ENCODE data around the gene LNX1. TPM values are rescaled to one million over a fixed set of nuclear protein-coding genes. Genes with fewer than 3 reads are reported as not detected.

LNX1 gene
- total RNA-seq, 1 donor from 2014 or later = 4.4 TPM

DNA sequence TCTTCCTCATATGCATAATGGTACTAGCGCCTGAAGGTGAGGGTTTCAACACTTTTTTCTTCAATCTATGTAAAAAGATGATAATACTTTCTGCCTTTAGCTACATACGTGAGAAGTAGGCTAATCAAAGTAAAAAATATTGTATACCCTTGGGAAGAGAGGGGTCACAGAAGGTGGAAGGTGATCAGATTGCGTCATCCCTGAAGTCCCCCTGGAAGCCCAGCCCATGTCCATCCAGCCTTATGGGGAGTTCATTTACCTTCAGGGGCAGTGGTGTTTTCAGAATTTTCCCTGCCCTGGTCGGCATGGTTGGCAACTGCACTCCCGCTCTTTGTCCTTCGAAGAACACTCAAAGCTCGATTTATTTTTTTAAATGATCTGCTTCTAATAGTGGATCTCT, 84.2 kb downstream of the LNX1 start:
- peak overlapping the region; percentile 65 for H3K9ac ChIP-seq (ENCODE audit: low read length)

DNA sequence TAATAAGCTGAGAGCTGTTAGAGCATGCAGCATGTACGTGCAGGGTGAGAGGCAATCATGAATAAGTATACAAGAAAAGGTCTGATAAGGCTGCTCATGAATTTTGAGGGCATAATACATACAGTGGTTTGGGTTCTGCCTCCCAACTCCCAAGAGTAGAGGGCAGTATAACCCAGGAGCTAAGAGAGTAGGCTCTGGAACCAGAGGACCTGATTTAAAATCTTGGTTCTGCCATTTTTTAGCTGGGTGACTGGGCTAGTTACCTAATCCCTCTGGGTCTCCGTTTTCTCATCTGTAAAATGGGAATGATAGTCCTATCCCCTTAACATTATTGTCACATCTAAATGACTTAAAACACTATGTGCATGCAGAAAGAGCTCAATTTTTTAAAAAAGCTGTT, 85.3 kb downstream of the LNX1 start:
- peaks cover 3% of the 10 kb centered on the region for H3K27me3 Mint-ChIP-seq (ENCODE audit: low read depth, unreplicated experiment)
- Histone ChIP-seq H4K20me1 (ENCODE audit: insufficient read depth, low read length) (no peaks in the 10 kb centered on the region), H3K27me3 (ENCODE audit: insufficient read depth, low read length) (peaks cover under 1% of the 10 kb centered on the region), H3K36me3 (ENCODE audit: insufficient read depth, low read length) (no peaks in the 10 kb centered on the region), H3K4me3 (ENCODE audit: insufficient read depth, low read depth, low read length) (no peak overlapping the region), H3K79me2 (ENCODE audit: insufficient read depth, low read length) (no peaks in the 10 kb centered on the region), H3K27ac (ENCODE audit: low read depth, low read length) (no peak overlapping the region), H3K9ac (ENCODE audit: low read length) (no peak overlapping the region), H2AFZ (ENCODE audit: low read depth, low read length) (no peak overlapping the region), H3K4me2 (ENCODE audit: low read length) (no peak overlapping the region), H3K4me1 (ENCODE audit: insufficient read depth, low read length) (peaks cover 18% of the 10 kb centered on the region), H3K9me3 (ENCODE audit: insufficient read depth, low read depth, low read length) (no peaks in the 10 kb centered on the region)
- H3K36me3 Mint-ChIP-seq (ENCODE audit: low read depth, unreplicated experiment) = peaks cover 1% of the 10 kb centered on the region
- peaks cover 17% of the 10 kb centered on the region for H3K4me1 Mint-ChIP-seq (ENCODE audit: low read depth, unreplicated experiment)
- no peak for DNase-seq (ENCODE audit: low read depth)
- H3K9me3 Mint-ChIP-seq (ENCODE audit: unreplicated experiment) = no peaks in the 10 kb centered on the region
- H3K4me3 Mint-ChIP-seq (ENCODE audit: unreplicated experiment) = no peak overlapping the region
- FAIRE-seq = no peak
- TF ChIP-seq, protein P1, sequence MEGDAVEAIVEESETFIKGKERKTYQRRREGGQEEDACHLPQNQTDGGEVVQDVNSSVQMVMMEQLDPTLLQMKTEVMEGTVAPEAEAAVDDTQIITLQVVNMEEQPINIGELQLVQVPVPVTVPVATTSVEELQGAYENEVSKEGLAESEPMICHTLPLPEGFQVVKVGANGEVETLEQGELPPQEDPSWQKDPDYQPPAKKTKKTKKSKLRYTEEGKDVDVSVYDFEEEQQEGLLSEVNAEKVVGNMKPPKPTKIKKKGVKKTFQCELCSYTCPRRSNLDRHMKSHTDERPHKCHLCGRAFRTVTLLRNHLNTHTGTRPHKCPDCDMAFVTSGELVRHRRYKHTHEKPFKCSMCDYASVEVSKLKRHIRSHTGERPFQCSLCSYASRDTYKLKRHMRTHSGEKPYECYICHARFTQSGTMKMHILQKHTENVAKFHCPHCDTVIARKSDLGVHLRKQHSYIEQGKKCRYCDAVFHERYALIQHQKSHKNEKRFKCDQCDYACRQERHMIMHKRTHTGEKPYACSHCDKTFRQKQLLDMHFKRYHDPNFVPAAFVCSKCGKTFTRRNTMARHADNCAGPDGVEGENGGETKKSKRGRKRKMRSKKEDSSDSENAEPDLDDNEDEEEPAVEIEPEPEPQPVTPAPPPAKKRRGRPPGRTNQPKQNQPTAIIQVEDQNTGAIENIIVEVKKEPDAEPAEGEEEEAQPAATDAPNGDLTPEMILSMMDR (IDR thresholded peaks at IDR 0.05; ENCODE audit: insufficient read depth, low read depth, low read length) = no peak
- TF ChIP-seq EZH2 (IDR thresholded peaks at IDR 0.05; ENCODE audit: insufficient read depth, low read length) = no peak
- H3K27ac Mint-ChIP-seq (ENCODE audit: unreplicated experiment) = no peak overlapping the region

More for the DNA sequence above, 84.2 kb downstream of the LNX1 start:
- Mint-ChIP-seq H3K27me3 (ENCODE audit: low read depth, unreplicated experiment) (peaks cover 3% of the 10 kb centered on the region), H3K27ac (ENCODE audit: unreplicated experiment) (no peak overlapping the region), H3K36me3 (ENCODE audit: low read depth, unreplicated experiment) (peaks cover 1% of the 10 kb centered on the region), H3K9me3 (ENCODE audit: unreplicated experiment) (no peaks in the 10 kb centered on the region), H3K4me3 (ENCODE audit: unreplicated experiment) (no peak overlapping the region), H3K4me1 (ENCODE audit: low read depth, unreplicated experiment) (peaks cover 17% of the 10 kb centered on the region)
- no peak for DNase-seq (ENCODE audit: low read depth)
- H3K27me3 ChIP-seq (ENCODE audit: insufficient read depth, low read length) = peaks cover 5% of the 10 kb centered on the region
- H3K4me1 ChIP-seq (ENCODE audit: insufficient read depth, low read length) = peaks cover 18% of the 10 kb centered on the region
- no peaks in the 10 kb centered on the region for H3K79me2 ChIP-seq (ENCODE audit: insufficient read depth, low read length)
- H3K9me3 ChIP-seq (ENCODE audit: insufficient read depth, low read depth, low read length) = no peaks in the 10 kb centered on the region
- peak overlapping the region; percentile 68 for H3K27ac ChIP-seq (ENCODE audit: low read depth, low read length)
- no peak overlapping the region for H3K4me3 ChIP-seq (ENCODE audit: insufficient read depth, low read depth, low read length)
- H3K36me3 ChIP-seq (ENCODE audit: insufficient read depth, low read length) = no peaks in the 10 kb centered on the region
- no peaks in the 10 kb centered on the region for H4K20me1 ChIP-seq (ENCODE audit: insufficient read depth, low read length)
- no peak overlapping the region for H2AFZ ChIP-seq (ENCODE audit: low read depth, low read length)
- FAIRE-seq = no peak
- TF ChIP-seq EZH2 (IDR thresholded peaks at IDR 0.05; ENCODE audit: insufficient read depth, low read length) = no peak
- TF ChIP-seq, protein P1 (IDR thresholded peaks at IDR 0.05; ENCODE audit: insufficient read depth, low read depth, low read length) = no peak
- H3K4me2 ChIP-seq (ENCODE audit: low read length) = peak overlapping the region; percentile 81

DNA sequence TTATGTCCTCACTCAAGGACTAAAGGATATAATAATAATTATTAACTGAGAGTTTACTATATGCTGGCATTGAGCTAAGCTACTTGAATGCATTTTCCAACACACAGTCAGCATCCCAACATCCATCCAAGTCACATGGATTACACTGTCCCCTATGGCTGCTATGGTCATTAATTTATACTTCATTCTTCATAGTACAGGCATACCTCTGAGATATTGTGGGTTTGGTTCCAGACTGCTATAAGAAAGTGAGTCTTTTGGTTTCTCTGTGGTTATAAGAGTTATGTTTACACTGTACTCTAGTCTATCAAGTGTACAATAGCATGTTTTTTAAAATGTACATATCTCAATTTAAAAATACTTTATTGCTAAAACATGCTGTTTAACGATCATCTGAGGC, 89.2 kb downstream of the LNX1 start:
- no peak overlapping the region for H3K27ac Mint-ChIP-seq (ENCODE audit: unreplicated experiment)
- H3K27ac ChIP-seq (ENCODE audit: low read depth, low read length) = no peak overlapping the region
- no peak overlapping the region for H3K4me3 Mint-ChIP-seq (ENCODE audit: unreplicated experiment)
- H3K36me3 ChIP-seq (ENCODE audit: insufficient read depth, low read length) = no peaks in the 10 kb centered on the region
- no peaks in the 10 kb centered on the region for H3K79me2 ChIP-seq (ENCODE audit: insufficient read depth, low read length)
- FAIRE-seq (no peak), DNase-seq (ENCODE audit: low read depth) (no peak)
- H2AFZ ChIP-seq (ENCODE audit: low read depth, low read length) = no peak overlapping the region
- H3K9ac ChIP-seq (ENCODE audit: low read length) = no peak overlapping the region
- H3K9me3 Mint-ChIP-seq (ENCODE audit: unreplicated experiment) = no peaks in the 10 kb centered on the region
- TF ChIP-seq, protein P1 (IDR thresholded peaks at IDR 0.05; ENCODE audit: insufficient read depth, low read depth, low read length) = no peak
- no peak for TF ChIP-seq EZH2 (IDR thresholded peaks at IDR 0.05; ENCODE audit: insufficient read depth, low read length)
- H3K4me2 ChIP-seq (ENCODE audit: low read length) = no peak overlapping the region
- H3K4me1 ChIP-seq (ENCODE audit: insufficient read depth, low read length) = peaks cover 2% of the 10 kb centered on the region
- peaks cover 3% of the 10 kb centered on the region for H3K27me3 Mint-ChIP-seq (ENCODE audit: low read depth, unreplicated experiment)
- no peaks in the 10 kb centered on the region for H3K4me1 Mint-ChIP-seq (ENCODE audit: low read depth, unreplicated experiment)
- no peaks in the 10 kb centered on the region for H3K9me3 ChIP-seq (ENCODE audit: insufficient read depth, low read depth, low read length)
- peaks cover 1% of the 10 kb centered on the region for H3K36me3 Mint-ChIP-seq (ENCODE audit: low read depth, unreplicated experiment)
- no peak overlapping the region for H3K4me3 ChIP-seq (ENCODE audit: insufficient read depth, low read depth, low read length)
- no peaks in the 10 kb centered on the region for H3K27me3 ChIP-seq (ENCODE audit: insufficient read depth, low read length)
- no peaks in the 10 kb centered on the region for H4K20me1 ChIP-seq (ENCODE audit: insufficient read depth, low read length)
